Activated naive CD4-positive, alpha-beta T cell treated with anti-CD3 and anti-CD28 coated beads, Interleukin-2, amount 50 U/mL, for 24 hours (primary cell): ENCODE data around the gene HGS.
A peak's percentile ranks its signal among the peaks of the same experiment; 100 is the strongest.

ENCODE experiments used
- H3K27ac Mint-ChIP-seq: one replicate; pipeline ENCODE4 v1.8.0; 2021; ENCODE audit warnings: mild to moderate bottlenecking, mixed read lengths
- H3K27me3 Mint-ChIP-seq: one replicate; pipeline ENCODE4 v1.8.0; 2021; ENCODE audit warnings: mixed read lengths
- H3K36me3 Mint-ChIP-seq: one replicate; pipeline ENCODE4 v1.8.0; 2021; ENCODE audit warnings: mixed read lengths
- H3K4me1 Mint-ChIP-seq: one replicate; pipeline ENCODE4 v1.8.0; 2021; ENCODE audit warnings: mixed read lengths
- H3K4me3 Mint-ChIP-seq: one replicate; pipeline ENCODE4 v1.8.0; 2021; ENCODE audit warnings: mild to moderate bottlenecking, mixed read lengths
- H3K9me3 Mint-ChIP-seq: one replicate; pipeline ENCODE4 v1.8.0; 2021; ENCODE audit warnings: mixed read lengths

The HGS gene

DNA sequence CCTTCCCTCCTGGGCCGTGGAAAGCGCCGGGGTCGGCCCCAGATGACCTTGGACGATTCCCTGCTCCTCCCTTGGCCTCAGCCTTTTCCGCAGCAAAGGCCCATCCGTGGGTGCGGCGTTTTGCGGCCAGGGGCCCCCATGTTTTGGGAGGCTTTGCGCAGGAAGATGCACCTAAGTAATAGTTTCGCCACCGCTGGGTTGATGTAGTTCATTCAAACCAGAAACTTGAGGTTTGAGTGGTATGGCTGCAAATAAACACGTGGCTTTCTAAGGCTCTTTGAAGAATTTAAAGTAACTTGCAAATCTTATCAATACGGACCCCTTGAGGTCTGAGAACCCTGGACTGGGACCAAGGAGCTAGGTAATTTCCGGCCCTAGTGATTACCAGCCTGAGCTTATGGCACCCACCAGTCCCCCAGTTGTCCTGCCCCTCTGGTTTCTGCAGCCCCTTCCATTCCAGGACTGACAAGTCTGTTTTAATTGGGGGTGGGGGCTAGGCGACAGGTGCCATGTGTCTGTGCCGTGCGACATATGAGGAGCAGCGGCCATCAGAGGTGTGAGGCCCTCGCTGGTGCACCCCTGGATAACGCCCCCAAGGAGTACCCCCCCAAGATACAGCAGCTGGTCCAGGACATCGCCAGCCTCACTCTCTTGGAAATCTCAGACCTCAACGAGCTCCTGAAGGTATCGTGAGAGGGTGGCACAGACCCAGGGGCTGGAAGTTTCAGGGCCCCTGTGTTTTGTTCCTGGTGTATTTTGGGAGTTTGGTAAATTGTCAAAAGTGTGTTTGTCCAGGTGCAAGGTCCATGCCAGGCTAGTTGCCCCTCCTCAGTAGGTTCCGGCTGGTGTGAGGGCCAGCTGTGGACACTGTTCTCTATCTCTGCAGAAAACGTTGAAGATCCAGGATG, 20.2 kb downstream of the HGS start:
- H3K36me3 Mint-ChIP-seq: peaks cover 3% of the 10 kb centered on the region
- H3K27ac Mint-ChIP-seq: peak overlapping the region; percentile 35
- H3K4me3 Mint-ChIP-seq: peak overlapping the region; percentile 83
- no peaks in the 10 kb centered on the region for H3K9me3 Mint-ChIP-seq
- H3K4me1 Mint-ChIP-seq: peaks cover 20% of the 10 kb centered on the region
- H3K27me3 Mint-ChIP-seq: no peaks in the 10 kb centered on the region

DNA sequence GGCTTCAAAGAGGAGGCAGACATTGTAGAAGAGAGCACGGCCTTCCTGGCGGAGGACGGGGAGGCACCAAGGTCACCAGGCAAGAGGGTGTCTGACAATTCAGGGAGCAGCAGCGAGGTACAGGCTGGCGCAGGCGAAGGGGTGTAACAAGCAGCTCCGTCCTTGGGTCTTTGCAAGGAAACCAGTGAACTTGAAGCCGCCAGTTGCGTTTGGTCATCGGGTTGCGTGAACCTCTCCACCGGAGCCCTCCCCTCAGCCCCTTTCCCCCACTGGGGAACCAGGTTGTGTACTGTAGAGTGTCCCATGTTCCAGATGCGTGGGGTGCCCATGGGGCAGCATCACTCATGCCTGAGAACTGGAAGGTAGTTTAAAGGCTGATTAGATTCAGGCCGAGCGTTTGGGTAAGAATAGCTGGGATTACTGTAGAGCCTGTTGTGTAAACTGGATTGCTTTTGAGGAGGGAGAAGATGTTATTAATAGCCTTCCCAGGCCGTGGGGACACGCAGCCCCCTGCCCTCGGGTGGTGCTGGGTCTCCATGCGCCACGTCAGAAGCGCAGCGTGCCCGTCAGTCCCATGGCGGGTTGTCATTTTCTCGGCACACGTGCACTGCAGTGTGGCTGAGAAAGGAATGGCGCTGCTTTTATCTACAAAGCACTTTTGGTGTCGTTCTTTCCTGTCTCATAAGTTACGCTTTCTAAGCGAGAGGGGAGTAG, 21.9 kb downstream of the HGS start:
- Mint-ChIP-seq H3K9me3 (no peaks in the 10 kb centered on the region), H3K36me3 (peaks cover 3% of the 10 kb centered on the region), H3K27me3 (no peaks in the 10 kb centered on the region), H3K4me3 (peak overlapping the region; percentile 47), H3K27ac (peak overlapping the region; percentile 41), H3K4me1 (peaks cover 22% of the 10 kb centered on the region)

DNA sequence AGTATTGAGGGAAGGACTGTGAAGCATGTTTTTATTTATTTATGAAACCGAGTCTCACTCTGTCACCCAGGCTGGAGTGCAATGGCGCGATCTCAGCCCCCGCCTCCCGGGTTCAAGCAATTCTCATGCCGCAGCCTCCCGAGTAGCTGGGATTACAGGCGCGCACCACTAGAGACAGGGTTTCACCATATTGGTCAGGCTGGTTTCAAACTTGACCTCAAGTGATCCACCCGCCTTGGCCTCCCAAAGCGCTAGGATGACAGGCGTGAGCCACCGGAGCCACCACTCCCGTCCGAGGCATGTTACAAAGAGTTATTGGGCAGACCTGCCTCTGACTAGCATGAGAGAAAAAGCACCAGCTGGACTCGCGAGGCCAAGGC, 22.4 kb downstream of the HGS start:
- Mint-ChIP-seq H3K4me1 (peaks cover 23% of the 10 kb centered on the region), H3K9me3 (no peaks in the 10 kb centered on the region), H3K27ac (peak overlapping the region; percentile 26), H3K27me3 (no peaks in the 10 kb centered on the region), H3K4me3 (no peak overlapping the region), H3K36me3 (peaks cover 3% of the 10 kb centered on the region)

DNA sequence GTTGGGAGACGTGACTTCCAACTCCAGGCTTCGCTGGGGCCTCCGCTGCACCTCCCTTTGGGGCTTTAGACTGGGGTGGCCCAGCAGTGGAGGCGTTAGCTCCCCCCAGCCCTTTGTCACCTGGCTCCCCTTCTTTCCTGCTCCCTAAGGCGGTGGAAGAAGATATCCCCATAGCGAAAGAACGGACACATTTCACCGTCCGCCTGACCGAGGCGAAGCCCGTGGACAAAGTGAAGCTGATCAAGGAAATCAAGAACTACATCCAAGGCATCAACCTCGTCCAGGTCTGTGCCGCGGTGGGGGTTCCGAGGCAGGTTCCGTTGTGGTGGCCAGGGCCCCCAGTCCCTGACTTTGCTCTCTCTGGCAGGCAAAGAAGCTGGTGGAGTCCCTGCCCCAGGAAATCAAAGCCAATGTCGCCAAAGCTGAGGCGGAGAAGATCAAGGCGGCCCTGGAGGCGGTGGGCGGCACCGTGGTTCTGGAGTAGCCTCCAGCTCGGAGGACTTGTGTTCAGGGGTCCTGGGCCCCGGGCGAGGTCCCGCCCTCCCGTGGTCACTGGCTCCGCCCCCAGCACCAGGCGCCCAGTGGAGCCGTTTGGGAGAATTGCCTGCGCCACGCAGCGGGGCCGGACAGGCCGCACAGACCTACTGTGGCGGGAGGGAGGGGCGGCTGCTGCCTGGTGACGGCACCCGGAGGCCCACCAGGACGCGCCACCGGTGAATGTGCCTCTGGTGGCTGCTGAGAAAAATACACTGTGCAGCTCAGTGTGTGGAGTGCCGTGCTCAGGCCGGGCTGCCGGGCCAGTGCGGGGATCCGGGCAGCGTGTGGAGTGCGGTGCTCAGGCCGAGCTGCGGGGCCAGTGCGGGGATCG, 23.2 kb downstream of the HGS start:
- no peaks in the 10 kb centered on the region for H3K9me3 Mint-ChIP-seq

DNA sequence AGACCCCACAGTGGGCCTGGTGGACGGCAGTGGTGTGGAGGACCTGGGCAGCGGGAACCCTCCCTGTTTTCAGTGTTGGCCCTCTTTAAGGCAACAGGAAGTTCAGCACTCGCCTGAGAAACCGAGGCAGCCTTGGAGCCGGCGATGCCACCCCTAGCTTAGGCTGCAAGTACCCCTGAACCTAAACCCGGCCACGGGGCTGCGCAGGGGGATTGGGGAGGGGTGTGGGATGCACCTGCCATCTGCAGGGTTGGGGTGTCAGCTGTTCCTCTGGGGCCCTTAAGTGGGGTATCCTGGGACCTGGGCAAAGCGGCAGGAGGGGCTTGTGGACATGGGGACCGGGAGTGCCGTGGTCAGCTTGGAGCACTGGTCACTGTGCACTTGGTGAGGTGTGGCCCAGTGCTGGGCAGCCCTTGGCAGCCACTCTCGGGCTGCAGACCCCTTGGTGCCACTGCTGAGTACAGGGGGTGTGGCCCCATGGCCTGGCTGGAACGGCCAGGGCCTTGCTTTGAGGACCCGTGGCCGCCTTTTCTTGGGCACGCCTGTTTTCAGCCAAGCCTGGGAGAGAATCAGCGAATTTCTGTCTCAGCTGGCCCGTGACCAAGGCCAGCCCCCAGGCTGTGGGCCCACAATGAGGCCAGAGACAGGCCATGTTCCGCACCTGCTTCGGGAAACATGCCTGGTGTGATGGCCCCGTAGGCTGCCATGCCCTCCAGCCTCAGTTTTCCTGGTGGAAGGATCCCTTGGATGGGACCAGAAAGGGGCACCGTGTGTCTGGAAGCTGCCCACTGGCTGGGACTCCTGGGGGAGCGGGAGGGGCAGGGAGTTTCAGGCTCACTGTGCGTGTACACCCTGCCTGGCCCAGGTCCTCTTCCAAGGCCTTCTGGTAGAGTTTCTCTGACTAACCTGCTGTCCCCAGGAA, 24.2 kb downstream of the HGS start:
- Mint-ChIP-seq H3K27ac (no peak overlapping the region), H3K4me1 (peaks cover 15% of the 10 kb centered on the region), H3K9me3 (no peaks in the 10 kb centered on the region), H3K4me3 (no peak overlapping the region), H3K27me3 (no peaks in the 10 kb centered on the region), H3K36me3 (peaks cover 3% of the 10 kb centered on the region)

More for the DNA sequence above, 23.2 kb downstream of the HGS start:
- Mint-ChIP-seq H3K4me3 (no peak overlapping the region), H3K27ac (peak overlapping the region; percentile 68), H3K36me3 (peaks cover 3% of the 10 kb centered on the region), H3K4me1 (peaks cover 18% of the 10 kb centered on the region), H3K27me3 (no peaks in the 10 kb centered on the region)

DNA sequence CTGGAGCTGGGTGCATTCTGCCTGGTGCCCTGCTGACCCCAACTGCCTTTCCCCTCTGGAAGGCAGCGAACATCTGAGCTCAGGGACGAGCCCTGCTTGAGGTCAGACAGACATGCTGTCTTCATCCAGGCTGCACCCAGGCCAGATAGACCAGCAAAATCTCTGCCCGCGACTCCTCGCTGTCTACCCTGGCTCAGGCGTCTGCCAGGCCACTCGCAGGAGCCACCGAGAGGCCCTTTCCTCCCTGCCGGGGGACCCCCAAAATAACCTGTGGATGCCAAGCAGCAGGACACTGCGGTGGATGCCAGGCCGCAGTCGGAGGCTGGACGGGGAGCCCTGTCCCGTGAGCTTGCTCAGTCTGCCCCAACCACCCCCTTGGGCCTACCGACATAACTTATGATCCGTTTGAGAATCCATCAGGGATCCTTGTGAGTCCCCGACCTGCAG, 25.0 kb downstream of the HGS start:
- H3K27ac Mint-ChIP-seq: no peak overlapping the region
- H3K36me3 Mint-ChIP-seq: peaks cover 3% of the 10 kb centered on the region
- H3K4me3 Mint-ChIP-seq: no peak overlapping the region
- no peaks in the 10 kb centered on the region for H3K9me3 Mint-ChIP-seq
- H3K27me3 Mint-ChIP-seq: no peaks in the 10 kb centered on the region
- H3K4me1 Mint-ChIP-seq: peaks cover 15% of the 10 kb centered on the region

DNA sequence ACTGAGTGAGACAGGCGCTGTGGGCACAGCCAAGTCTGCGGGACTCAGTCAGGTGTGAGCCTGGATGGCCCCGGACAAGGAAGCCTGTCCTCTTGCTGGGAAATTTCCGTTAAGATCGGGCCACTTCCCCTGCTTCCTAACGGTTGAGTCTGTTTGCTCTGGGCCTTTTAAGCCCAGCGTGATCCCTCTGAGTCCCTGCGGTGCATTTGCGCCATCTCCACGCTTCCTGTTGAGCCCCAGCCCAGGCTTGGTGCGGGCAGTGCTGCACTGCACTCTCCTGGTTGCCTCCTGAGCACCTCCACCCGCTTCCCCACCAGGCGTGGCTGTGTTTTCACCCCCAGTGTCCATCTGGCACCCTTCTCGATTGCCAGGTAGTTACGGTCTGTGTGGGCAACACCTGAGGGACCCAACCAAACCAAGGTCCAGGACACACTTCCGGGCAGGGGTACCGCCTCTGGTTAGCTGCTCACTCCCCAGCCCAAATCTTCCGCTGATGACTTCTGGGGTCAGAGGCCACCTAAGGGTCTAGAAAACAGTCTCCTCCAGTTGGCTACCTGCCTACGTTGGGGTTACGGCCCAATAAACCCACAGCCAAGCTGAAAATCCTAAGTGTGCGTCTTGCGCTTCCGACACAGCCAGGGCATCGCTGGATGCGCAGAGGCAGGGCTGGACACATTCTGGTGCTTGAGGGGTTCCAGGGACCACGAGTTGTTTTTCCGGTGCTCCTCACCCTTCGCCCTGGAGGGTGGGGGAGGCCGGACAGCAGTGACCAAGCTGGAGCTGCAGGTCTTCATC, 26.9 kb downstream of the HGS start:
- Mint-ChIP-seq H3K27ac (peak overlapping the region; percentile 70), H3K36me3 (peaks cover under 1% of the 10 kb centered on the region), H3K4me3 (peak overlapping the region; percentile 80), H3K27me3 (no peaks in the 10 kb centered on the region), H3K4me1 (peaks cover 12% of the 10 kb centered on the region), H3K9me3 (no peaks in the 10 kb centered on the region)

DNA sequence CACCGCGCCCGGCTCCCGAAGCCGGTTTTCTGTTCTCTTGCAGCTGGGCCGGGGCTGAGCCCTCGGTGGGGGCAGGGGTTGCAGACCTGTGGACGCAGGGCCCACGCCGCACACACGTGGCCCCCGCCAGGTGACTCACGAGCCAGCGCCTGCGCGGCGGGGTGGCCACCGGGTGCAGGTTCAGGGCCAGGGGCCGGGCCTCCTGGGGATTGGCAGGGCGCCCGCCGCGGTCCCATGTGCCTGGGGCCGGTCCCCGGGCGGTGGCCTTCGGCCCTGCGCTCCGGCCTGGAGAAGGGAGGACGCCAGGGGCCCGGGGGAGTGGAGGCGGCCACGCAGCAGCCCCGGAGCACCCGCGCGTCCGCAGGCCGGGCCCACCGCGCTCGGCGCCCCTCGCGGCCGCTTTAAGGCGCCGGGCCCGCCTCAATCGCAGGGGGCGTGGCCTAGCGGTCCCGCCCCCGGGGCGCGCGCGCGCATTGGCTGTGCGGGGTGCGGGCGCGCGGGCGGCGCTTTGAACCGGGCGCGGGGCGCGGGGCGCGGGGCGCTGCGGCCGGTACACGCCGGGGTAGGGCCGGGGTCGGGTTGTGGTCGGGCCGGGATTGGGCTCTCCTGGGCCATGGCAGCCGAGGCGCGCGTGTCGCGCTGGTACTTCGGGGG, 28.1 kb downstream of the HGS start, which contains the start of gene SLC25A10:
SLC25A10 (plus strand) TSS at position 471 of the 654 bp plus-strand sequence; CDS start at position 614, 143 bp downstream.
- peak within 1 kb of the TSS; percentile 91 for H3K4me3 Mint-ChIP-seq
- no peaks in the 10 kb centered on the region for H3K9me3 Mint-ChIP-seq
- H3K36me3 Mint-ChIP-seq: no peaks in the 10 kb centered on the region
- peaks cover 12% of the 10 kb centered on the region for H3K4me1 Mint-ChIP-seq
- no peaks in the 10 kb centered on the region for H3K27me3 Mint-ChIP-seq
- peak within 1 kb of the TSS; percentile 70 for H3K27ac Mint-ChIP-seq

DNA sequence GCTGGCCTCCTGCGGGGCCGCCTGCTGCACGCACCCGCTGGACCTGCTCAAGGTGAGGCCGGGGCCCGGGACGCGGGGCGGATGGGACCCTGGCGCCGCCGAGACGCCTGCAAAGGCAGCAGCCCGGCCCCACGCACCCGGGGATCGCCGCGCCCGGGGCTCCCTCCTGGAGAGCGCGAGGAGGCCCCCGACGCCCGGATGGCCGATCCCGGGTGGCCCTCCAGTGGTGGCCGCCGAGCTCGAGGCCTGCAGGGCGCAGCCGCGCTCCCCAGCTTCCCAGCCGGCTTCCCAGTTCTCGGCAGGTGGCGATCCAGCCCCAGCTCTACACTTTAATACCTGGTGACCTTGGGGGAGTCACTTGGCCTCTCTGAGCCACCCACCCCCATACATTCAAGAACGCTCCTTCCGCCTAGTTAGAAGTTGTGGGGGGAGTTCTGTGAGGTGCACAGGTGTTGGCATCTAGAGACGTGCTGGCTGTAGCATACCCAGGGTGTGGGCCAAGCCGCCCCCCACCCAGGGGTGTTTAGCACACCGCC, 28.7 kb downstream of the HGS start:
- H3K27me3 Mint-ChIP-seq: no peaks in the 10 kb centered on the region
- H3K36me3 Mint-ChIP-seq: no peaks in the 10 kb centered on the region
- H3K4me1 Mint-ChIP-seq: peaks cover 12% of the 10 kb centered on the region
- peak overlapping the region; percentile 91 for H3K4me3 Mint-ChIP-seq
- no peaks in the 10 kb centered on the region for H3K9me3 Mint-ChIP-seq
- H3K27ac Mint-ChIP-seq: peak overlapping the region; percentile 41

DNA sequence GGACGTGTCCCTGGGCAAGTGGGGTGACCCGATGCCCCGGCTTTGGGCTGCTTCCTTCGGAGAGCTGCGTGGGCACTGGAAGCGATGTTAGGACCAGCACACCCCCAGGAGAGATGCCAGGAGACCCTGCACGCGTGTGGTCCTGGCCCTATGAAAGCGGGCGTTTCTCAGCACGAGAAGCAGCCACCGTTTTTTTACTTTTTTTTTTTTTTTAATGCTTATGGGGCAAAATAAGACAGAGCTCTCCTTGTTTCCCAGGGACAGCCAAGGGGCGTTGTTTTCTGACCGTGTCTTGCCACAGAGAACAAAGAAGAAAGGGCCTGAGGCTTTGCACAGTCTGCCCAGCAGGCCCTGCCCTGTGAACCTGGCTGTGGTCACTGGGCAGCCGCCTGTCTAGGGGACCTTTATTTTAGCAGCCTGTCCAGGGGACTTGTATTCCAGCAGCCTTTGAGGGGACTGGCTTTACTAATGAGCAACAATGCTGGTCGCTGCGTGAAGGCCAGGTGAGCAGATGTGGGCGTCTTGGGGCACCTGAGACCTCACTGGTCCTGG, 29.3 kb downstream of the HGS start:
- peaks cover 12% of the 10 kb centered on the region for H3K4me1 Mint-ChIP-seq
- peak overlapping the region; percentile 41 for H3K27ac Mint-ChIP-seq
- no peaks in the 10 kb centered on the region for H3K36me3 Mint-ChIP-seq
- H3K27me3 Mint-ChIP-seq: no peaks in the 10 kb centered on the region
- H3K4me3 Mint-ChIP-seq: peak overlapping the region; percentile 91
- H3K9me3 Mint-ChIP-seq: no peaks in the 10 kb centered on the region

DNA sequence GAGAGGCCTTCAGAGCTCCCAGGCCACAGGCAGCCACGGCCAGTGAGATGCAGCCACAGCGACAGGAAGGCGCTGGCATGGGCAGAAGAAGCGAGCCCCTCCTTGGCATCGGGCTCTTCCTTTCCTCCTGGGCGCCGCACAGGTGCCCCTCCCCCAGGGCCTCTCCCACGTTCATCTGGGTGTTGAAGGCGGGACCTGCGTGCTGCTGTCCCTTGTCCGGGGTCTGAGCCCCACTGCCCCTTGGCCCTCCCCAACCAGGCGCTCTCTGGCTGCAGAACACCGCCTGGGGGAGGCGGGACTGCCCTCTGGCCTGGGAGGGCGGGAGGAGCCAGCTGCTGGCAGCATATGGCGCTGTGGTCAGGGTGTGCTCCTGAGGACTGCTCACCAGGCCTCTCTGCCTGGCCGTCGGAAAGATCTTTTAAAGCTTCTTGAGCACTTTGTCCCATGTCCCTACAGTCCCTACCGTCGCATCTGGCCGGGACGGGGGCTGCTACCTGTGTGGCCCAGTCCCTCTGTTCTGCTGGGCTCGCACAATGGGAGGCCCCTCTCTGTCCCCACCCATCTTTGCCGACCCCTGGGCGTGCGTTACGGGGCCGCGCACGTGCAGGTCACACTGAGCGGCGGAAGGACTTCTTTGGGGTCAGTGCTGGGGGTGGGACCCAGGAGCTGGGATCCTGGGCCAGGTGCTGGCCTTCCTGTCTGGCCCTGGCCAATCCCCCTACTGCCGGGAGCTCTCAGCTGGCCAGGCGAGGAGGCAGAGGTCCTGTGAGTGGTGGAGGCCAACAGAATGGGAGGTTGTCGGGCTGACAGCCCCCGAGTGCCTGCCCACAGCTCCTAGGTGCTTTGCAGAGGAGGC, 30.0 kb downstream of the HGS start:
- Mint-ChIP-seq H3K4me1 (peaks cover 12% of the 10 kb centered on the region), H3K9me3 (no peaks in the 10 kb centered on the region), H3K27me3 (no peaks in the 10 kb centered on the region)

DNA sequence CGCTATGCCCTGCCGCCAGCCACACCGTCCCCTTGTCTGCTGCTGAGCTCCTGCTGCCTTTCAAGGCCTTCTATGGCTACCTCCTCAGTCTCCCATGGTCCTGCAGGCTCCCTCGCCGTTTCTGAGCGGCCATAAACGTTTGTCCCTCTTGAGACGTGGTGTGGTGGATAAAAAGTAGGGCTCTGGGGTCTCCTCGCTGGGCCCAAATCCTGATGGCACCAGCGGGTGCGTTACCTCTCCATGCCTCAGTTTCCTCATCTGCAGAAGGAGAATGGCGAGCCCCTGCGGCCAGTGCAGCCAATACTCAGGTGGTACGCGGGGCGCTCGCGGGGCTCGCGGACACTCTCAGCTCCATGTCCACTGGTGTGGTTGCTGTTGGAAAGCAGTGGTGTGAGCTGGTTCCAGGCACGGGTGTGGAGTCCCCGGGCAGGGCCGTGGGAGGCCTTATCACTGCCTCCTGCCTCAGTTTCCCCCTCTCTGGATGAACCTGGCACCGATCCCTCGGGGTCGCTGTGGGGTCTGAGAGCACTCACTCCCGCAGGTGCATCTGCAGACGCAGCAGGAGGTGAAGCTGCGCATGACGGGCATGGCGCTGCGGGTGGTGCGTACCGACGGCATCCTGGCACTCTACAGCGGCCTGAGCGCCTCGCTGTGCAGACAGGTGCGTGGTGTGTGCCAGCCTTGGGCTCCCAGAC, 30.7 kb downstream of the HGS start:
- H3K4me1 Mint-ChIP-seq: peaks cover 12% of the 10 kb centered on the region
- no peak overlapping the region for H3K27ac Mint-ChIP-seq
- no peak overlapping the region for H3K4me3 Mint-ChIP-seq
- H3K36me3 Mint-ChIP-seq: no peaks in the 10 kb centered on the region
- no peaks in the 10 kb centered on the region for H3K9me3 Mint-ChIP-seq
- H3K27me3 Mint-ChIP-seq: no peaks in the 10 kb centered on the region

More for the DNA sequence above, 30.0 kb downstream of the HGS start:
- no peak overlapping the region for H3K27ac Mint-ChIP-seq
- H3K36me3 Mint-ChIP-seq: no peaks in the 10 kb centered on the region
- peak overlapping the region; percentile 91 for H3K4me3 Mint-ChIP-seq
